ENCODE measurements around the gene MARCHF3. TPM values are rescaled to one million over a fixed set of nuclear protein-coding genes. Genes with fewer than 3 reads are reported as not detected.

Gene MARCHF3
- total and polyA plus RNA-seq, 2 of the 13 experiments (the other 11 are each of a cell fraction or from before 2014, with no cell fraction given), result 4.8 to 11.9 TPM

DNA sequence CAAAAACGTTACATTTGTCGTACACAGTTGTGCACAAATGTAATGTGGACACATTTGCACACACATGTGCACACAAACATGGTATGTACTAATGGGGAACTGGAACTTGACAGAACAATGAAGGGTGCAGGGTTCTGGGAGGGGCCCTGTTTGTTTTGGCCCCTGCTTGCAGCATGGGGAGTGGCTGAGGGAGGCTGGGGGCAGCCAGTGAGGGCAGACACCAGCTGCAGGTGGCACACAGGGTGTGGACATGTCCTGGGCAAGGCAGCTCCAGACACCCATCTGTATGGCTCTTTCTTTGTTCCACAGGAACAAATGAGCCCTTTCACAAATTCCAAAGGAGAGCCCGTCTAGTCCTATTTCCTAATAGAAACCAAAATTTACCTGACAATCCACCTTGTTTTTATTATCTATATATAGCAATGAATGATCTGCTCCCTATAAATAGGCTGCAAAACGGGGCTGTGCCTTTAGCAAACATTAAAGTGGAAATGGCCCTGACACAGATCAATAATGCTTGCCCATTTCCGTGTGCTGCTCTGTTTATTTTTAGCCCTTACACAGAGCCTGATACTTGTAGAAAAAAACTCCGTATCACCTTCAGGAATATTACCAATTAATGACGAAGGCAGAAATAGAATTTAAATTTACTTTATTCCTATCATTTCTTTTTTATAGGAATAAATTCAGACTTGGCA, 26.4 kb downstream of the MARCHF3 start (continued):
- TF ChIP-seq, protein P1, sequence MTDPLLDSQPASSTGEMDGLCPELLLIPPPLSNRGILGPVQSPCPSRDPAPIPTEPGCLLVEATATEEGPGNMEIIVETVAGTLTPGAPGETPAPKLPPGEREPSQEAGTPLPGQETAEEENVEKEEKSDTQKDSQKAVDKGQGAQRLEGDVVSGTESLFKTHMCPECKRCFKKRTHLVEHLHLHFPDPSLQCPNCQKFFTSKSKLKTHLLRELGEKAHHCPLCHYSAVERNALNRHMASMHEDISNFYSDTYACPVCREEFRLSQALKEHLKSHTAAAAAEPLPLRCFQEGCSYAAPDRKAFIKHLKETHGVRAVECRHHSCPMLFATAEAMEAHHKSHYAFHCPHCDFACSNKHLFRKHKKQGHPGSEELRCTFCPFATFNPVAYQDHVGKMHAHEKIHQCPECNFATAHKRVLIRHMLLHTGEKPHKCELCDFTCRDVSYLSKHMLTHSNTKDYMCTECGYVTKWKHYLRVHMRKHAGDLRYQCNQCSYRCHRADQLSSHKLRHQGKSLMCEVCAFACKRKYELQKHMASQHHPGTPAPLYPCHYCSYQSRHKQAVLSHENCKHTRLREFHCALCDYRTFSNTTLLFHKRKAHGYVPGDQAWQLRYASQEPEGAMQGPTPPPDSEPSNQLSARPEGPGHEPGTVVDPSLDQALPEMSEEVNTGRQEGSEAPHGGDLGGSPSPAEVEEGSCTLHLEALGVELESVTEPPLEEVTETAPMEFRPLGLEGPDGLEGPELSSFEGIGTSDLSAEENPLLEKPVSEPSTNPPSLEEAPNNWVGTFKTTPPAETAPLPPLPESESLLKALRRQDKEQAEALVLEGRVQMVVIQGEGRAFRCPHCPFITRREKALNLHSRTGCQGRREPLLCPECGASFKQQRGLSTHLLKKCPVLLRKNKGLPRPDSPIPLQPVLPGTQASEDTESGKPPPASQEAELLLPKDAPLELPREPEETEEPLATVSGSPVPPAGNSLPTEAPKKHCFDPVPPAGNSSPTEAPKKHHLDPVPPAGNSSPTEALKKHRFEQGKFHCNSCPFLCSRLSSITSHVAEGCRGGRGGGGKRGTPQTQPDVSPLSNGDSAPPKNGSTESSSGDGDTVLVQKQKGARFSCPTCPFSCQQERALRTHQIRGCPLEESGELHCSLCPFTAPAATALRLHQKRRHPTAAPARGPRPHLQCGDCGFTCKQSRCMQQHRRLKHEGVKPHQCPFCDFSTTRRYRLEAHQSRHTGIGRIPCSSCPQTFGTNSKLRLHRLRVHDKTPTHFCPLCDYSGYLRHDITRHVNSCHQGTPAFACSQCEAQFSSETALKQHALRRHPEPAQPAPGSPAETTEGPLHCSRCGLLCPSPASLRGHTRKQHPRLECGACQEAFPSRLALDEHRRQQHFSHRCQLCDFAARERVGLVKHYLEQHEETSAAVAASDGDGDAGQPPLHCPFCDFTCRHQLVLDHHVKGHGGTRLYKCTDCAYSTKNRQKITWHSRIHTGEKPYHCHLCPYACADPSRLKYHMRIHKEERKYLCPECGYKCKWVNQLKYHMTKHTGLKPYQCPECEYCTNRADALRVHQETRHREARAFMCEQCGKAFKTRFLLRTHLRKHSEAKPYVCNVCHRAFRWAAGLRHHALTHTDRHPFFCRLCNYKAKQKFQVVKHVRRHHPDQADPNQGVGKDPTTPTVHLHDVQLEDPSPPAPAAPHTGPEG (CRISPR knock-in tag; IDR thresholded peaks at IDR 0.05), result no peak
- TF ChIP-seq CBX1 (IDR thresholded peaks at IDR 0.05; ENCODE audit: low read depth), result no peak
- no peak for TF ChIP-seq MED1 (CRISPR knock-in tag; IDR thresholded peaks at IDR 0.05)
- TF ChIP-seq PAX8 (CRISPR knock-in tag; IDR thresholded peaks at IDR 0.05; ENCODE audit: borderline replicate concordance), result no peak
- peak; percentile 88 for TF ChIP-seq ELF3 (CRISPR knock-in tag; IDR thresholded peaks at IDR 0.05)
- TF ChIP-seq XBP1 (CRISPR knock-in tag; IDR thresholded peaks at IDR 0.05), result no peak
- 0 out of 2 replicates have a peak, but pooled peaks have one; percentile 32 for TF ChIP-seq GATAD2A (CRISPR knock-in tag; IDR thresholded peaks at IDR 0.05)
- no peak for TF ChIP-seq ZNF136 (CRISPR knock-in tag; IDR thresholded peaks at IDR 0.05; ENCODE audit: low read depth)
- TF ChIP-seq, protein P2, sequence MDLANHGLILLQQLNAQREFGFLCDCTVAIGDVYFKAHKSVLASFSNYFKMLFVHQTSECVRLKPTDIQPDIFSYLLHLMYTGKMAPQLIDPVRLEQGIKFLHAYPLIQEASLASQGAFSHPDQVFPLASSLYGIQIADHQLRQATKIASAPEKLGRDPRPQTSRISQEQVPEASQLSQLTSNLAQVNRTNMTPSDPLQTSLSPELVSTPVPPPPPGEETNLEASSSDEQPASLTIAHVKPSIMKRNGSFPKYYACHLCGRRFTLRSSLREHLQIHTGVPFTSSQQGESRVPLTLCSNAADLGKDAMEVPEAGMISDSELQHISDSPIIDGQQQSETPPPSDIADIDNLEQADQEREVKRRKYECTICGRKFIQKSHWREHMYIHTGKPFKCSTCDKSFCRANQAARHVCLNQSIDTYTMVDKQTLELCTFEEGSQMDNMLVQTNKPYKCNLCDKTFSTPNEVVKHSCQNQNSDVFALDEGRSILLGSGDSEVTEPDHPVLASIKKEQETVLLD (CRISPR knock-in tag; IDR thresholded peaks at IDR 0.05; ENCODE audit: low read depth), result no peak
- TF ChIP-seq, protein P3, sequence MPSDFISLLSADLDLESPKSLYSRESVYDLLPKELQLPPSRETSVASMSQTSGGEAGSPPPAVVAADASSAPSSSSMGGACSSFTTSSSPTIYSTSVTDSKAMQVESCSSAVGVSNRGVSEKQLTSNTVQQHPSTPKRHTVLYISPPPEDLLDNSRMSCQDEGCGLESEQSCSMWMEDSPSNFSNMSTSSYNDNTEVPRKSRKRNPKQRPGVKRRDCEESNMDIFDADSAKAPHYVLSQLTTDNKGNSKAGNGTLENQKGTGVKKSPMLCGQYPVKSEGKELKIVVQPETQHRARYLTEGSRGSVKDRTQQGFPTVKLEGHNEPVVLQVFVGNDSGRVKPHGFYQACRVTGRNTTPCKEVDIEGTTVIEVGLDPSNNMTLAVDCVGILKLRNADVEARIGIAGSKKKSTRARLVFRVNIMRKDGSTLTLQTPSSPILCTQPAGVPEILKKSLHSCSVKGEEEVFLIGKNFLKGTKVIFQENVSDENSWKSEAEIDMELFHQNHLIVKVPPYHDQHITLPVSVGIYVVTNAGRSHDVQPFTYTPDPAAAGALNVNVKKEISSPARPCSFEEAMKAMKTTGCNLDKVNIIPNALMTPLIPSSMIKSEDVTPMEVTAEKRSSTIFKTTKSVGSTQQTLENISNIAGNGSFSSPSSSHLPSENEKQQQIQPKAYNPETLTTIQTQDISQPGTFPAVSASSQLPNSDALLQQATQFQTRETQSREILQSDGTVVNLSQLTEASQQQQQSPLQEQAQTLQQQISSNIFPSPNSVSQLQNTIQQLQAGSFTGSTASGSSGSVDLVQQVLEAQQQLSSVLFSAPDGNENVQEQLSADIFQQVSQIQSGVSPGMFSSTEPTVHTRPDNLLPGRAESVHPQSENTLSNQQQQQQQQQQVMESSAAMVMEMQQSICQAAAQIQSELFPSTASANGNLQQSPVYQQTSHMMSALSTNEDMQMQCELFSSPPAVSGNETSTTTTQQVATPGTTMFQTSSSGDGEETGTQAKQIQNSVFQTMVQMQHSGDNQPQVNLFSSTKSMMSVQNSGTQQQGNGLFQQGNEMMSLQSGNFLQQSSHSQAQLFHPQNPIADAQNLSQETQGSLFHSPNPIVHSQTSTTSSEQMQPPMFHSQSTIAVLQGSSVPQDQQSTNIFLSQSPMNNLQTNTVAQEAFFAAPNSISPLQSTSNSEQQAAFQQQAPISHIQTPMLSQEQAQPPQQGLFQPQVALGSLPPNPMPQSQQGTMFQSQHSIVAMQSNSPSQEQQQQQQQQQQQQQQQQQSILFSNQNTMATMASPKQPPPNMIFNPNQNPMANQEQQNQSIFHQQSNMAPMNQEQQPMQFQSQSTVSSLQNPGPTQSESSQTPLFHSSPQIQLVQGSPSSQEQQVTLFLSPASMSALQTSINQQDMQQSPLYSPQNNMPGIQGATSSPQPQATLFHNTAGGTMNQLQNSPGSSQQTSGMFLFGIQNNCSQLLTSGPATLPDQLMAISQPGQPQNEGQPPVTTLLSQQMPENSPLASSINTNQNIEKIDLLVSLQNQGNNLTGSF (CRISPR knock-in tag; IDR thresholded peaks at IDR 0.05), result no peak
- TF ChIP-seq, protein P4, sequence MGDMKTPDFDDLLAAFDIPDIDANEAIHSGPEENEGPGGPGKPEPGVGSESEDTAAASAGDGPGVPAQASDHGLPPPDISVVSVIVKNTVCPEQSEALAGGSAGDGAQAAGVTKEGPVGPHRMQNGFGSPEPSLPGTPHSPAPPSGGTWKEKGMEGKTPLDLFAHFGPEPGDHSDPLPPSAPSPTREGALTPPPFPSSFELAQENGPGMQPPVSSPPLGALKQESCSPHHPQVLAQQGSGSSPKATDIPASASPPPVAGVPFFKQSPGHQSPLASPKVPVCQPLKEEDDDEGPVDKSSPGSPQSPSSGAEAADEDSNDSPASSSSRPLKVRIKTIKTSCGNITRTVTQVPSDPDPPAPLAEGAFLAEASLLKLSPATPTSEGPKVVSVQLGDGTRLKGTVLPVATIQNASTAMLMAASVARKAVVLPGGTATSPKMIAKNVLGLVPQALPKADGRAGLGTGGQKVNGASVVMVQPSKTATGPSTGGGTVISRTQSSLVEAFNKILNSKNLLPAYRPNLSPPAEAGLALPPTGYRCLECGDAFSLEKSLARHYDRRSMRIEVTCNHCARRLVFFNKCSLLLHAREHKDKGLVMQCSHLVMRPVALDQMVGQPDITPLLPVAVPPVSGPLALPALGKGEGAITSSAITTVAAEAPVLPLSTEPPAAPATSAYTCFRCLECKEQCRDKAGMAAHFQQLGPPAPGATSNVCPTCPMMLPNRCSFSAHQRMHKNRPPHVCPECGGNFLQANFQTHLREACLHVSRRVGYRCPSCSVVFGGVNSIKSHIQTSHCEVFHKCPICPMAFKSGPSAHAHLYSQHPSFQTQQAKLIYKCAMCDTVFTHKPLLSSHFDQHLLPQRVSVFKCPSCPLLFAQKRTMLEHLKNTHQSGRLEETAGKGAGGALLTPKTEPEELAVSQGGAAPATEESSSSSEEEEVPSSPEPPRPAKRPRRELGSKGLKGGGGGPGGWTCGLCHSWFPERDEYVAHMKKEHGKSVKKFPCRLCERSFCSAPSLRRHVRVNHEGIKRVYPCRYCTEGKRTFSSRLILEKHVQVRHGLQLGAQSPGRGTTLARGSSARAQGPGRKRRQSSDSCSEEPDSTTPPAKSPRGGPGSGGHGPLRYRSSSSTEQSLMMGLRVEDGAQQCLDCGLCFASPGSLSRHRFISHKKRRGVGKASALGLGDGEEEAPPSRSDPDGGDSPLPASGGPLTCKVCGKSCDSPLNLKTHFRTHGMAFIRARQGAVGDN (CRISPR knock-in tag; IDR thresholded peaks at IDR 0.05), result 0 out of 2 replicates have a peak, but pooled peaks have one; percentile 6
- peak; percentile 54 for TF ChIP-seq POGZ (CRISPR knock-in tag; IDR thresholded peaks at IDR 0.05)
